GM21576 (cell line): ENCODE results near the gene NSD2.
"Not testable (repeated sequence)": the region's sequence is repeated elsewhere in the genome, so short reads cannot be mapped to it uniquely, and the experiment has no call there.

Experiments
- ATAC-seq: cut with Tn5 transposase; IDR thresholded peaks from one replicate; pipeline ENCODE4 v1.9.1; 2021; ENCODE audit warnings: mild to moderate bottlenecking, moderate library complexity; ENCODE audit not compliant: unreplicated experiment

Gene NSD2

DNA sequence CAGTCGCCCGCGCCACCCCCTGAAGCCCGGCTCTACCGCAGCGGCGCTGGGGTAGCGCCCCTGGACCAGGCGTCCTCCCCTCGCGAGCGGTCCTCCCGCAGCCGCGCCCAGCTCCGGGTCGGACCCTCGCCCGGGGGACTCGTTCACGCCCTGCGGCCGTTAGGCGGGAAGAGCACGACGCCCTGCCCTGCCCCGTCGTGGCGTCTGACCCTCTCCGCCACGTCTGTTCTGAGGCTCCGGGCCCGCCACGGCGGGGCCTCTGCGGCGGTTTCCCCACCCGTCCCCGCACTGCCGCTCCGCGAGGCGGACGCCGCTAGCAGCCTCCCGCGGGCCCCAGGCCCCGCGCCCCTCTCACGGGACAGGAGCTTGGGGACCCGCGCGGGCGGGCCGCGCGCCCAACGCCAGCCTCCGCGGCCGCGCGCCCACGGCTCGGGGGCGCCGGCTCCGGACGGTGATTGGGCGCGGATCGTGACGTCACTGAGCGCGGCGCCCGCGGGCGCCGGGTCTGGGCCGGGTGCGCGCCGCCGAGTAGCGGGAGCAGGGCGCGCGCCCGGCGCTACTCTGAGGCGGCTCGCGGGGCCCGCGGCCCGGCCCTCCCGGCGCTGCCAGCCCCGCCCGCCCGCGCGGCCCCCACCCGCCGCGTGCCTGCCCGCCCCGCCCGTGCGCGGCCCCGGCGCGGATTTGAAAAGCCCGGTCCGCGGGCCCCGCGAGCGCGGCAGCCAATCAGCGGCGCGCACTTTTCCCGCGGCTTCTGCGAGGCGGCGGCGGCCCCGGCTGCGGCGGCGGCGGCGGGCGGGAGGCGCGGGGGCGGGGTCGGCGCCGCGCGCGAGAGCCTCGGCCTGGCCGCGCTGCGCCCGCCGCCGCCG lies at the start of gene NSD2:
Gene NSD2 (plus strand): TSS at position 816 of the 866 bp plus-strand sequence. CDS start 29,262 bp downstream, outside the sequence.
- ATAC-seq = peak; percentile 51

- ATAC-seq = no peak
Observed at GRCh38 chr4:1821679-1822567, 49.3 kb upstream of the NSD2 start.

GRCh38 chr4:1822568-1823544 lies 48.3 kb upstream of the NSD2 start:
- no peak for ATAC-seq

GRCh38 chr4:1823545-1823932 lies 47.7 kb upstream of the NSD2 start:
- no peak for ATAC-seq

- no peak for ATAC-seq
Observed at GRCh38 chr4:1824746-1825145, 46.4 kb upstream of the NSD2 start.

DNA sequence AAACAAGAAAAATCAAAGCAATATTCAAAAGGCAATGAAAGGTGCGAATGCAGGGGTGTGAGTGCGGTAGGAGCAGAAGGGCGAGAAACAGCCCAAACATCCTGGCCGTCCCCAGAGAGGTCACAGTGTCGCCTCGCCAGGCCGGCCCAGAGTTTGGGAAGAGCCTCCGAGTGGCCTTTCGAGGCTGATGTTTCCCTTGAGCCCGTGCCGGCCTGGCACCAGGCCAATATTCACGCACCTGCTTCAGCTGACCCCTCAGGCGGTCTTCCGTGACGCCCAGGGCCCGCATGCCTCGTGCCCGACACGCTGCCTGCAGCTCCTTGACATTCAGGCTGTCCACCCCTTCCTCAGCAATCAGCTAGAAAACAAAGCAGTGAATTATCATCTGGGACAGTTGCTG lies 45.9 kb upstream of the NSD2 start:
- ATAC-seq = no peak

DNA sequence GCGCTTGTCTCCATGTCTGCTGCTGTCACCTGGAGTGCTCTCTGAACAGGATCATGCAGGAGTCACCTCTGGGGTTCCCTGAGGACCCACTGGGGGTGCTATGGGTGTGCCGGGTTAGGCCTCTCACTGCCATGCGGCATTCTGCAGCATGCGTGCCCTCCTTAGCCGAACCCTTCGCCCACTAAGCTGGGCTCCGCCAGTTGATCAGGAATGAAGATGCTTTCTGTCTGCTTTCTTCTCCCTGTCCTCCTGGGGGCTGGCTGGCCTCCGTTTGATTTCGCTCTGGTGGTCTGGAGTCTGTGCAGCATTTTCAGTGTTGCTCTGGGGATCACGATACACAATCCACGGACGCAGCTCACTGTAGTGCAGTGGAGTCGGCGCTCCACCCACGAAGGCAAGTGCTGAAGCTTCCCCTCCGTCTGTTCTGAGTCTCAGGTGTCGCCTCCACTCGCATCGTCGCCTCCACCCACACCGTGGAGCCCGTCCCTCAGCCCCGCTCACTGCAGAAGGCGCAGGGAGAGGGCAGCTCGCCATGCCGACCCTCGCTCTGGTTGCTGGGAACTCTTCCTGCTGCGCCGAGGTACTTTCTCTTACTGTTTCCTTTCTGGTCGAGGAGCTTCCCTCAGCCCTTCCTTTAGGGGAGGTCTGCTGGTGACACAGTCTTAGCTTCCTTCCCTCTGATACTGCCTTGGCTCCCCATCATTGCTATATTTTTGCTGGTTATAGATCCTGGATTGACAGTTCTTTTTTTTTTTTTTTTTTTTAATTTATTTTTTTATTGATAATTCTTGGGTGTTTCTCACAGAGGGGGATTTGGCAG lies 44.5 kb upstream of the NSD2 start:
- ATAC-seq = no peak

GRCh38 chr4:1830234-1830633 lies 41.0 kb upstream of the NSD2 start:
- no peak for ATAC-seq

DNA sequence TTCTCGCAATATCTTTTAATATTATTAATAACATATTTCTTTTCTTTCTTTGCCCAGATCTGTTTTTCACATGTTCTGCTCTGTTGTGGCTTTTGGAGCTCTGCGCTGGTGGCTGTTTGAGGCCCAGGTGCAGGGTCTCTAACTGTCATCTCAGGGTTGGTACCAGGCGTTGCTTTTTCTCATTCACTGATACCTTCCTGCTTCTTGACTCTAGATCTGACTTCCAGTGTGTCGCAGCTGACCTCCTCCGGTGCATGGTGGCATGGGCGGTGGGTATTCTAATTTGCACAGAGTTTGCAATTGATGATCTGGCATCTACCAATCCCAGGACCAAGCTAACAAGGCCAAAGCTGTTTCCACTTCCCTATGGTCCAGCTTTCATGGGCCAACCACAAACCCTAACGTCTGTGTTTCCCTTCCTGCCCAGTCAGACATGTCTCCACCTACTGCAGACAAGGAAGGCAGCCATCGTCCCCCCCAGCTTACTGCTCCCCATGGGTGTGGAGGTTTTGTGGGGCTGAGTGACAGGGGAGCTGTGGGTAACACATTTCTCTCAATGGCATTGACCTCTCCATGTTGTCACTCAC lies 40.5 kb upstream of the NSD2 start:
- ATAC-seq = no peak

GRCh38 chr4:1831331-1831730 lies 39.9 kb upstream of the NSD2 start:
- ATAC-seq = no peak

- ATAC-seq = no peak
Observed at GRCh38 chr4:1832690-1833089, 38.5 kb upstream of the NSD2 start.

GRCh38 chr4:1833307-1834046 lies 37.7 kb upstream of the NSD2 start:
- ATAC-seq = peak; percentile 7

- peak; percentile 61 for ATAC-seq
Observed at GRCh38 chr4:1834047-1834775, 37.0 kb upstream of the NSD2 start.

DNA sequence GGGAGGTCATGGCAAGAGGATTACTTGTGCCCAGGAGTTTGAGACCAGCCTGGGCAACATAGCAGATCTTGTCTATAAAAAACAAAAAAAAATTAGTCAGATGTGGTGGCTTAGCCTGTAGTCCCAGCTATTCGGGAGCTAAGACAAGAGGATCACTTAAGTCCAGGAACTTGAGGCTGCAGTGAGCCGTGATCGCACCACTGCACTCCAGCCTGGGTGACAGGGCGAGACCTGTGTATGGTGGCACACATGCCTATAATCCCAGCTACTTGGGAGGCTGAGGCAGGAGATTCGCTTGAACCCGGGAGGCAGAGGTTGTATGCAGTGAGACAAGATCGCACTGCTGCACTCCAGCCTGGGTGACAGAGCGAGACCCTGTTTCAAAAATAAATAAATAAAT lies 35.4 kb upstream of the NSD2 start:
- not testable (repeated sequence) for ATAC-seq

DNA sequence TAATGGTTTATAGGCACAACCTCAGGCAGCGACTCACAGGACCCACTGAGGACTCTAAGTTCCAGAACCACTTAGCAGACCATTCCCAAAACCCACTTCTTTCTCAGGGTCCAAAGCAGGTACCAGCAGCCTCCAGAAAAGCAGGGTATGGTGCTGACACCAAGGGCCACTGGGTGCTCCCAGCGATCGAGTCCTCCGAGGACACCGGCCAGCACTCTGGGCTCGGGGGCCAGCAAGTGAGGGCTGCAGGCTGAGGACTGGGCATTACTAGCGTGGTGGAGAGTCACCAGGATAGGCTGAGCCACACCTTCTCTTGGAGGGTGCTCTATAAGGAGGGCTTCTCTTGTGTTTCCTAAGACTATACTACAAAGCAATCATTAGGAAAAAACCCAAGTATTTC lies 34.5 kb upstream of the NSD2 start:
- ATAC-seq = no peak

DNA sequence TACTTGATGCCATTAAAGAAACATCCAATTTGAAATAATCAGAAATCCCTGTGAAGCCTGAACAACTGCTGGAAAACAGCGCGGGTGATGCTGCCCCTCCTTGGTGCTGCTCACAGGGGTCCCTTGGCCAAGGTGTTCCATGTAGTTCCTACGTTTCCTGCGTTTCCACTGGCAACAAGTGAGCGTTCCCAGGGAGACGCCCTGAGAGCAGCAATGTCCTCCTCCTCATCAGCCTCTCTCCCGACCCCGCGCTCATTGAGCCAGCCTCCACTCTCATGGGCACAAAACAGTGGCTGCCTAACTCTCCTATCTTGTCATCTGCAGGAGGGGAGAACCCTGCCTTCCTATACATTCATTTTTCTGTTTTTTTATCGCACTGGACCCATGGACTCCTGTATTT lies 34.1 kb upstream of the NSD2 start:
- ATAC-seq = no peak

- ATAC-seq = no peak
Observed at GRCh38 chr4:1839282-1839681, 31.9 kb upstream of the NSD2 start.
